GM12874 (cell line): Measurements from ENCODE around the gene CCS.

Experiments used
- CTCF ChIP-seq: IDR thresholded peaks from 2 replicates; pipeline ENCODE4 v1.5.1; 2011; ENCODE audit warnings: low read depth, mild to moderate bottlenecking, control low read depth, low read length, moderate library complexity; ENCODE audit not compliant: insufficient read depth

Gene CCS

GRCh38 chr11:66628061-66628603, 35.1 kb downstream of the CCS start:
- TF ChIP-seq CTCF = no peak

GRCh38 chr11:66629356-66629755, 36.4 kb downstream of the CCS start:
- TF ChIP-seq CTCF = no peak

- TF ChIP-seq CTCF = no peak
Observed at GRCh38 chr11:66631883-66632282, 38.9 kb downstream of the CCS start.

- no peak for TF ChIP-seq CTCF
Observed at GRCh38 chr11:66632952-66633351, 40.0 kb downstream of the CCS start.

GRCh38 chr11:66636411-66636810, 43.4 kb downstream of the CCS start:
- no peak for TF ChIP-seq CTCF

- no peak for TF ChIP-seq CTCF
Observed at GRCh38 chr11:66637557-66638176, 44.7 kb downstream of the CCS start.

GRCh38 chr11:66638177-66639065, 45.4 kb downstream of the CCS start, which contains the start of gene RBM4:
Gene RBM4 (plus strand): TSS chr11:66638703. CDS start chr11:66639712, 1,009 bp downstream.
- no peak for TF ChIP-seq CTCF
